GM18868 (cell line): ENCODE results near the gene CCDC7.
"Not testable (repeated sequence)": the region's sequence is repeated elsewhere in the genome, so short reads cannot be mapped to it uniquely, and the experiment has no call there.

Experiments
- ATAC-seq: cut with Tn5 transposase; IDR thresholded peaks from one replicate; pipeline ENCODE4 v1.9.1; 2021; ENCODE audit warnings: mild to moderate bottlenecking, moderate library complexity; ENCODE audit not compliant: unreplicated experiment

Gene CCDC7

DNA sequence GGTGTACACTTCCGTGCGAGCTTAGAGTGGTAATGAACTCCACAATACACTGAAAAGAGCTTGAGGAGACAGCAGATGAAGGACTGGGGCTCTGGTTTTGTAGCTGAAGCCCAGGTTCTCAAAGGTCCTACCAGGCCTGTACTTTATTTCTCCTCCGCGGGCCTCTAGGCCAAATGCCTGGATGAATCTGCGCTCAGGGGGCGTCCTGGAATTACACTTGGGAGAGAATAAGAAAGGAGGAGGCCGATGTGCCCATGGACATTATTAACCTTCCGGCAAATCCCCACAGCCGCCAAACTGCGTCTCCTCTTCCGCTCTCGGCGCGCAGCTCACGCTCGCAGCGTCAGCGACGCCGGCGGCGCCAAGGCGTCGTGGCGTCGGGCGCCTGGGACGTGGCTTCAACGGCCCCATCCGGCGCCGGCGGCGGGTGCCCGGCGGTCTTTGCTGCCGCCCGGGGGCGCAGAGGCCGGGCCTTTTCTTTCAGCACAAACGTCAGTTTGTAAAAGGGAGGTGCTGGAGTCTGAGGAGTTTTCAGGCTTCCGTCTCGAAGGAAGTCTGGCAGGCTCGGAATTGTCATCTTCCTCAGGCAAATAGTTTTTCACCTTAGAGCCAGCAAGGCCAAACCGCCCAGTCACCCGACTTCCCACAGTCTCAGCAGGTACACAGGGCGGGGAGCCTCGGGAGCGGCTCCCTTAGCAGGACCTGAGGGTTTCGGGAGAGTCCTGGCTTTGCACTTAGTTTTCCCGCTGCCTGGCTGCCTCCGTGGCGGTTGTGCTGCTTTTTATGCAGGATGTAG lies at the start of gene CCDC7:
TSS of gene CCDC7 (plus strand) at position 401 of the 796 bp plus-strand sequence. CDS start 5,503 bp downstream, outside the sequence.
- peak; percentile 98 for ATAC-seq

DNA sequence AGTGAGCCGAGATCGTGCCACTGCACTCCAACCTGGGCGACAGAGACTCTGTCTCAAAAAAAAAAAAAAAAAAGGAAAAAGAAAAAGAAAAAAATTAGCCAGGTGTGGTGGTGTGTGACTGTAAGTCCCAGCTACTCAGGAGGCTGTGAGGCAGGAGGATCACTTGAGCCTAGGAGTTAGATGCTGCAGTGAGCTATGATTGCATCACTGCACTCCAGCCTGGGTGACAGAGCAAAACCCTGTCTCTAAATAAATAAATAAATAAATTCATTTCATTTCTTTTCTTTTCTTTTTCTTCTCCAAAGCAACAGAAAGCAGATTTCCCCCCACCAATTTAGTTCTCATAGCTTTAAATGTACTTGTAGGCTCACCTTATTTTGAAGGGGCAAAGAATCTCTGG lies 48.8 kb upstream of the CCDC7 start:
- ATAC-seq: not testable (repeated sequence)

DNA sequence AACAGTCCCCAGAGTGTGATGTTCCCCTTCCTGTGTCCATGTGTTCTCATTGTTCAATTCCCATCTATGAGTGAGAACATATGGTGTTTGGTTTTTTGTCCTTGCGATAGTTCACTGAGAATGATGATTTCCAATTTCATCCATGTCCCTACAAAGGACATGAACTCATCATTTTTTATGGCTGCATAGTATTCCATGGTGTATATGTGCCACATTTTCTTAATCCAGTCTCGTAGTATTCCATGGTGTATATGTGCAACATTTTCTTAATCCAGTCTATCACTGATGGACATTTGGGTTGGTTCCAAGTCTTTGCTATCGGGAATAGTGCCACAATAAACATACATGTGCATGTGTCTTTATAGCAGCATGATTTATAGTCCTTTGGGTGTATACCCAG lies 46.2 kb upstream of the CCDC7 start:
- ATAC-seq: not testable (repeated sequence)

DNA sequence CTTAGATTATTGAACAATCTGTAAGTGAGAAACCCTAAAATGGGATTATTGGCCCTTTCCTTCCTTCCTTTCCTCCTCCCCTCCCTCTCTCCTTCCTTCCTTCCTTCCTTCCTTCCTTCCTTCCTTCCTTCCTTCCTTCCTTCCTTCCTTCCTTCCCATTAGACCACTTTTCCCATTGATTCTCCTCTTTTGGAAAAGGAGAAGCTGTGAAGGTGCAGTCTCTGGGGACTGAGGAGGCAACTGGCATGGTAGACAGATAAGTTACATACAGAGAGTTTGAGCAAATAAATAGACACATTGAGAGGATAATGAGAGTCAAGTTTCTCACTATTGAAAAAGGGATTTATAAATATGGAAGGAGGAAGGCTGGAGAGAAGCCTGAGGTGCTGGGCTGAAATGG lies 45.0 kb upstream of the CCDC7 start:
- no peak for ATAC-seq

DNA sequence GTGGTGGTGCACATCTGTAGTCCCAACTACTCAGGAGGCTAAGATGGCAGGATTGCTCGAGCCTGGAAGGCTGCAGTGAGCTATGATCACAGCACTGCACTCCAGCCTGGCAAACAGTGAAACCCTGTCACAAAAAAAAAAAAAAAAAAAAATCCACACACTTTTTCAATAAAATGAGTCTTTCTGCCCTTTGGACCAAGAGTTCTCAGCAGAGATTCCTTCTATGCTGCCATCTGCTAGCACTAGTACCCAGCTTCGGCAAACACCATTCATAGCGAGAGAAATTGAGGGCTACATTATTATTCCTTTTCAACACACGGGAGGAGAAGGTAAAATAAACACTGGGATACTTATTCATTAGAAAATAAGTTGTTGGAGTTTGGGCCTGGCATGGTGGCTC lies 43.4 kb upstream of the CCDC7 start:
- ATAC-seq: no peak

DNA sequence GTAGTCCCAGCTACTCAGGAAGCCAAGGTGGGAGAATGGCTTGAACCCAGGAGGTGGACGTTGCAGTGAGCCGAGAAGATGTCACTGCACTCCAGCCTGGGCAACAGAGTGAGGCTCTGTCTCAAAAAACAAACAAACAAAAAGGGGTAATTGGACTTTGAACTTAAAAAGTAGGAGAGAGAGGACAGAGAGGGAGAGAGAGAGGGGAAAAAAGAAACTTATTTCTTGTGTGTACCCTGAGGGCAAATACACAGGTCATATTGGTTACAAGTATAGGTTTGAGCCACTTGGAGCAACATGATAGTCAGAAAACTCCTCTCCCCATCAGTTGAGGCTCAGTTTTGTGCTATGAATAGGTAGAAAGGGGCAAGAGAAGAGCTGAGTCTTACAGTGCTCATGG lies 42.8 kb upstream of the CCDC7 start:
- ATAC-seq: no peak

DNA sequence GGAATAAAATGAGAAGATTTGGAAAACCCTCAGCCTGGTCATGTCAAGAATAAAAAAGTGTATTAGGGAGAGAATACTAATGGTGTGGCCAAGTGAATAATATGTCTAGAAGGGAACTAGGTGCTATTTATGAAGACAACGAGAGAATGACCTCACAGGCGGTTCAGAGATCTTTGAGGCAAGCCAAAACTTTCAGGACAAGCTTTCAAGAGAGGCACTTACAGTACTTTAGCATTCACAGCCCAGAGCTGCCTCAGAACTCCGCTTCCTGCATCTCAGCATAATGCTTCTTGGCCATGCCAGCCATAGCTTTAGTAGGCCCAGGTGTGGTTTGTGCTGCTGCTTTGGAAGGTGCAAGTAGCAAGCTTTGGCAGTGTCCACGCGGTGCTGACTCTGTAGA lies 37.2 kb upstream of the CCDC7 start:
- no peak for ATAC-seq

DNA sequence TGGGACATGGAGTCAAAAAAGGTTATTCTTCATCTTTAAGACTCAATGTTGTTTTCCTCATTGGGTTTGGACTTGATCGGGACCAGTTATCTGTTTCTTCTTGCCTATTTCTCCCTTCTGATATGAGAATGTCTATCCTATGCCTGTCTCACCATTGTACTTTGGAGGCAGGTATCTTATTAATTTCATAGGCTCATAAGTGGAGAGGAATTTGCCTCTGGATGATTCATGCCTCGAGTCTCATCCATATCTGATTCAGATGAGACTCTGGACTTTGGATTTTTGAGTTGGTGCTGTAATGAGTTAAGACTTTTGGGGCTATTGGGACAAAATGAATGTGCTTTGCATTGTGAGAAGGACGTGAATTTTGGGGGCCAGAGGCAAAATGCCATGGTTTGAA lies 36.2 kb upstream of the CCDC7 start:
- ATAC-seq: no peak

DNA sequence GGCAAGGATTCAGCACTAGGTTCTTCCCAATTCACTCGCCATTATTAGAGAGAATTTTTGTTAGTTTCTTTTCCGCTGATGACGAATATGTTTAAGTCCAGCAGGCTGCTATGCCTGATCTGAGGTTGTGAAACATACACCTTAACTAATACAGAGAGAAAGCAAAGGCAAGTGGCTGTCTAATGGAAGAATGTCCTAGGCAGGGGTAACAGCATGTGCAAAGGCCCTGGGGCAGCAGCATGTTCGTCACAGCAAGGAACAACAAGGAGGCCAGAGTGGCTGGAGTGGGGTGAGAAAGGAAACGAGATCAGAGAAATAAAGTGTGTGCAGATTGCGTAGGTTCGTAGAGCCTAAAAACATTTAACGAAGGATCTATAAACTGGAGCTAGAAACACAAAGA lies 35.4 kb upstream of the CCDC7 start:
- ATAC-seq: no peak

DNA sequence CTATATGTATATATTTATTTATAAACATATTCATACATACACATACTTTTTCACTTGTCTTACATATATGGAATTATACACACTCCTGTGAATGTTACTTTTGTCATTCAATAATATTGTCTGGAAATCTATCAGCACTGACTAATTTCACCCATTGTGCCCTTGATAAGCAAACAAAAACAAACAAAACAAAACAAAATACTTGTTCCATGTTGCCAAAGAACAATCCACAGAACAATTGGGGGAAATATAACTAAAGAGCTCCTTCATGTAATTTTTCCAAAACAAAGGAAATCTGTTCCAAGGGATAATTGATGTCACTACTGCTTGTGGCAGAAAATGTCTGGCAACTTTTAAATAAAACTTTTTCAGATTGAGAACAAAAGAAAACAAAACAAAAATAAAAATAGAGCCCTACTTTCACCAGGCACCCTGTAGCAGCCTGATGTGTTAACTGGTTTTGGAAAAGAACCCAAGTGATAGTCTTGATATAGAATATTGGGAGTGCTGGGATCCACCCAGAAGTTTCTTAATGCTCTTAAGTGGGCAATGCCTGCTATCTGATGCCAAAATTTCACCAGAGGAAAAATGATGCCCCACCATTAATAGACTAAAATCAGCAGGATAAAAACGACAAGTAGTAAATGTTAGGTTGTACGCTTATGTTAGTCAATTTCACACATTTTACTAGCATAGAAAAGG lies 34.0 kb upstream of the CCDC7 start:
- no peak for ATAC-seq

DNA sequence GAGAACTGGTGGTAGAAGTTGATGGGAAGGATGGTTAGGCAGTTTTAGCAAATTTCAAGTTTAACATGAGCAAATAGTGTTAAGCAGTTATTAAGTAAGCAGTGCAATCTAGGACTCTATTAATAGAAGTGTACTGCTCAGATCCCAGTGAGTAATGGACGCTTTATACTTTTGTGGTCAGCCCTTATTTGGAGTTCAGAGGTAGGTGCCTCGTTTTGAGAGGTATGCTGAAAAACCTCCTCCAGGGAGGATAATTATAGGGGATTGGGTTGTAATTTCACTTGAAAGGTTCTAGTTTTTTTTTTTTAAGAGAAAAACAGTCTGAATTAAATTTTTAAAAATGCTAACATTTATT lies 33.5 kb upstream of the CCDC7 start:
- ATAC-seq: no peak

DNA sequence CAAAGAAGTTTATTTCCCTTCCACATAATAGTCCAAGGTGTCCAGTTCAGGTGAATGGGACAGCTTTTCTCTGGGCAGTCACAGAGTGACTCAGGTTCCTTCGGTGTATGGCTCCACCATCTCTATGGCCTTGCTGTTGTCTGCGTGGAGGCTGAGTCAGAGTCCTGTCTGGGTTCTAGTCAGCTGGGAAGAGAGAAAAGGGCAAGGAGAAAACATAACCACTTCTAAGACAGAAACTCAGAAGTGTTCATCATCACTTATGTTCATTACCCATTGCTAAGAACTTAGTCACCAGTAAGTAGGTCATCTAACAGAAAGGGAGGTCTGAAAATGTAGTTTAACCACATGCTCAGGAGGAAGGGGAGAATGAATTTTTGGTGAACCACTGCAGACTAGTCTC lies 32.4 kb upstream of the CCDC7 start:
- ATAC-seq: no peak

DNA sequence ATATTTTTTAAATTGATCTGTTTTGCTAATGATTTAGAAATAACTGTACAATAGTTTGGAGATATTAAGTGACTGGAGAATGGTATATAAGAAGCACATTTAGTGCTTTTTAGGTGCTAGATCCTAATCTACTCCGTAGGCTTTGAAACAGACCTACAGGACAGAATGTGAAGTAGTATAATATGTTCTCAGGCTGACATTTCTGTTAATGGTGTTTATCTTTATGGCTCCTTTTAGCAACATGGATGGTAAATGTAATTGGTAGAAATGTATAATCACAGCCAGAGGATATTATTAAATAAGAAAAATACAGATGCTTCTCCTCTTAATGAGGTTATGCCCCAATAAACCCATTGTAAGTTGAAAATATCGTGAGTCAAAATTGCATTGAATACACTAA lies 30.6 kb upstream of the CCDC7 start:
- ATAC-seq: no peak

DNA sequence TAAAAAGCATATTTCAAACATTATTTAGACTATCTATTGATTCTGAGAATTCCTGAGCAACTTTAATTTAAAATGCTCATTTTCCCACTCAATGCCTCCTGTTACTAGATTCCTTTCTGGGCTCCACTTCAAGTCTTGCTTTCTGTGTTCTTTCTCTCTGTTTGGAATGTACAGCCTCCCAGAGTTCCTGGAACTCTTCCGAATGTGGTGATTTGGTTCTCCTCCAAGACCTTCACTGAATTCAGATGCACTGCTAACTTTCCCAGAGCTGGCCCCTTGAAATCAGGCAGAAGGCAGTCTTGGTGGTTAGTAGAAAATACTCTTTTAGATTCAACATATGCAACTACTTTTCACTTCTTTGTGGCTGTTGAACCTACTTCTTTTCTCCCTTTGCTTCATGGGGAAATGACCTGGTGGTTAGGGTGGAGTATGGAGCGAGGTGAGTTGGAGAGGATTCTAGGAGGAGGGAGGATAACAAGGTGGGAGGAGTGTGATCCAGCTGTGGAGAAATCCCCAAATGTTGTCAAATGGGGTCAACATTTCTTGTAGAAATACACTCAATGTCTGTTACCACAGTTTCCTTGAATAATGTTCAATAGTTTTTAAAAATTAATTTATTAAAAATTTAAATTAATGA lies 27.9 kb upstream of the CCDC7 start:
- no peak for ATAC-seq

DNA sequence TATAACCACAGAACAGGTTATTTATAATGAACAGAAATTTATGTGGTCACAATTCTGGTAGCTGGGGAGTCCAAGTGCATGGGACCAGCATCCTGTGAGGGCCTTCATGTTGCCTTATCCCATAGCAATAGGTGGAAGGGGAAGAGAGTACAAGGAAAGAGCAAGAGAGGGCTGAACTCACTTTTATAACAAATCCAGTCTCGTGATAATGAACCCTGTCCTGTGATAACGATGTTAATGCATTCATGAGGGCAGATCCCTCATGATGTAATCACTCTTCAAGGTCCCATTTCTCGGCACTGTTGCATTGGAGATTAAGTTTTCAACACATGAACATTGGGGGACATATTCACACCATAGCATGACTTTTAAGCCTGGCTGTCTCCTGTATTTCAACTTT lies 27.4 kb upstream of the CCDC7 start:
- ATAC-seq: no peak

DNA sequence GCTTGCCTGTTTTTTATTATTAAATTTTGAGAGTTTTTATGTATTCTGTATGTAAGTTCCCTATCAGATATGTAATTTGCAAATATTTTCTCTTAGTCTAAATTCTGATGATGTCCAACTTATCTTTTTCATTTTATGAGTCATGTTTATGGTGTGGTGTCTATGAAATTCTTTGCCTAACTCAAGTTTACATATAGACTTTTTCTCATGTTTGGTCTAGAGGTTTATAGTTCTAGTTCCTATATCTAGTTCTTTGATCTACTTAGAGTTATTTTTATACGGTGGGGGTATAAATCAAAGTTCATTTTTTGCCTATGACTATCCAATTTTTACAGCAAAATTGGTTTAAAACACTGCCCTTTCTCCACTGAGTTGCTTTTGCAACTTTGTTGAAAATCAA lies 26.3 kb upstream of the CCDC7 start:
- no peak for ATAC-seq

DNA sequence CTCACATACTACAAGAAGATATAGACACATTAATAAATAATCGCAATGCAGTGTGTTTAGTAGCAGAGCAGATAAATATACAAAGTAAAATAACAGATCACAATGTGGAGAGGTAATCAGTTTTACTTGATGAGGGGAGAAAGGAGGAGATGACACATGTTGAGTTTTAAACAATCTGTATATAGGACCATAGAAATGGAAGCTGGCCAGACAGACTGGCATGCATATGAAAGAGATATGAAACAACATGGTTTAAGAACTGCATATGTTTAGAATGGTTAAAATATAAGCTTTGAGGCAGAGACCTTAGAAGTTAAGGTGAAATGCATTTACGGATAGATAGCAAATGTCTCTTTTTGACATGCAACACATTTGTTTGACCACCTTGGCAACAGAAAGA lies 19.8 kb upstream of the CCDC7 start:
- no peak for ATAC-seq

DNA sequence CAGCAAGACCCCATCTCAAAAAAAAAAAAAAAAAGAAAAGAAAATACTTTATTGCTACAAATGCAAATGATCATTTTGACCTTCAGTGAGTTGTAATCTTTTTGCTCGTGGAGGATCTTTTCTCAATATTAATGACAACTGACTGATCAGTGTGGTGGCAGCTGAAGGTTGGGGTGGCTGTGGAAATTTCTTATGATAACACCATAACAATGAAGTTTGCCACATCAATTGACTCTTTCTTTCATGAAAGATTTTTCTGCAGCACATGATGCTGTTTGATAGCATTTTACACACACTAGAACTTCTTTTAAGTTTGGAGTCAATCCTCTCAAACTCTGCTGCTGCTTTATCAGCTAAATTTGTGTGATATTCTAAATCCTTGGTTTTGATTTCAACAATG lies 12.4 kb upstream of the CCDC7 start:
- ATAC-seq: no peak

DNA sequence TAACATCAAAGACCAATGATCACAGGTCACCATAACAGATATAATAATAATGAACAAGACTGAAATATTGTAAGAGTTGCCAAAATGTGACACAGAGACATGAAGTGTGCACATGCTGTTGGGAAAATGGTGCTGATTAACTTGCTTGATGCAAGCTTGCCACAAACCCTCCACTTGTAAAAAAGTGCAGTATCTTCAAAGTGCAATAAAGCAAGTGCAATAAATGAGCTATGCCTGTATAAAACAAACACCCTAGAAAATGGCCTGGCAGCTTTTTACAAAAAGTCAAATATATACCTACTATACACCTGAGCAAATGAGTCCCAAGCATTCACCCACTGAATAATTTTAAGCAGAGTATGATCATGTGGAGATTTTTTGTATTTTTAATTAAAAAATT lies 9.7 kb upstream of the CCDC7 start:
- no peak for ATAC-seq

DNA sequence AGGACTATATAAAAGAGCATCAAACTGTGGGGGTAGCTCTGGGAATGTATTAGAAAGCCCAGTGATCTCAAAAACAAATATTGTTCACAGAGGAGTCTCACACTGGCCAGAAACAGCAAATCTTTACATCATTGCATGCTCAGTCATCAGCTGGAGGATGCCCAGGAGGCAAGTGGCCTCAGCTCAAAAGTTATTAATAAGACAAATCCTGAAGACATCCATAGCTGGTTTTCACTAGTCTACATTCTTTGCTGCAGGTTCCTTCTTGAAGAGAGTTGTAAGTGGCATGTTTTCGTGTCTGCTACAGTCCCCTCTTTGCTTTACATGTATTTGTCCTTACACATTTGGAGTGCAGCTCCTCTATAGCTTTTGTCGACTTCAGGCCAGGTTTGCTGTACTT lies 8.6 kb upstream of the CCDC7 start:
- no peak for ATAC-seq

DNA sequence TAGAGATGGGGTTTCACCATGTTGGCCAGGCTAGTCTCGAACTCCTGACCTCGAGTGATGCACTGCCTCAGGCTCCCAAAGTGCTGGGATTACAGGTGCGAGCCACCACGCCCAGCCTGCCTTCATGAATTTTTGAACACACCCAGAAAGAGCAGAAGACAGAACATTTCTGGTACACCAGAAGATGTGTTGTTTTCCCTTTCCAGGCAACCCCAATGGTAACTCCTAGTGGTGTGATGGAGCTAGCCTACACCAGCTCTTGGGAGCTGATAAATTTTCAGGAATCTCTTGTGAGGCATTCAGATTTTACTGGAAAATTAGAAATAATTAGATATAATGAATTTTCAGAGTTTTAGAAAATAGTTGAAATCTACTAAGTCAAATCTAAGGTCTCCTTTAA lies 904 bp upstream of the CCDC7 start:
- no peak for ATAC-seq
